HL-60/S4 treated with phorbol 12-myristate 13-acetate at 8.2 ng/mL for 4 days and 3 days (cell line): ENCODE measurements around the gene MROH2B.

ENCODE experiments used
- in situ Hi-C: fragments of 300-500 bp; cut with MboI; formaldehyde crosslinking; loops from 2 replicates; pipeline ENCODE4 v1.15.0; 2022; ENCODE audit warnings: low sequenced_read_pairs

The MROH2B gene

GRCh38 chr5:40973364-40974004, 97.7 kb downstream of the MROH2B start:
- in situ Hi-C loops, result no loop called here

GRCh38 chr5:40972434-40972833, 98.7 kb downstream of the MROH2B start:
- in situ Hi-C loops, result no loop called here

- in situ Hi-C loops, result no loop called here
Measured at GRCh38 chr5:40962207-40962955, 108.8 kb downstream of the MROH2B start.

- in situ Hi-C loops, result no loop called here
Measured at GRCh38 chr5:40960037-40960436, 111.1 kb downstream of the MROH2B start.

GRCh38 chr5:40958811-40959210, 112.3 kb downstream of the MROH2B start:
- in situ Hi-C loops, result no loop called here

- in situ Hi-C loops, result no loop called here
Measured at GRCh38 chr5:40957048-40957447, 114.1 kb downstream of the MROH2B start.

GRCh38 chr5:40955313-40955712, 115.8 kb downstream of the MROH2B start:
- in situ Hi-C loops, result no loop called here
